ENCODE data around the gene SPSB3. TPM values are rescaled to one million over a fixed set of nuclear protein-coding genes. Genes with fewer than 3 reads are reported as not detected.

Gene SPSB3
- polyA plus RNA-seq, 1 experiment, result 36.5 TPM

GRCh38 chr16:1761751-1762150 lies 20.6 kb downstream of the SPSB3 start:
- CTCF ChIA-PET, result no interaction called here
- POLR2A ChIA-PET, result no interaction called here
- TF ChIP-seq CTCF (IDR thresholded peaks at IDR 0.05; ENCODE audit: insufficient read depth, low read depth, low read length), result no peak
- no peak for DNase-seq (ENCODE audit: low read depth)
- Histone ChIP-seq H3K36me3 (ENCODE audit: control insufficient read depth, insufficient read depth, low read length) (peaks cover 41% of the 10 kb centered on the region), H3K27me3 (ENCODE audit: control insufficient read depth, insufficient read depth, low read length) (no peaks in the 10 kb centered on the region), H3K4me3 (ENCODE audit: low read depth, low read length) (no peak overlapping the region)

- POLR2A ChIA-PET, result no interaction called here
- CTCF ChIA-PET, result no interaction called here
- peaks cover 38% of the 10 kb centered on the region for H3K36me3 ChIP-seq (ENCODE audit: control insufficient read depth, insufficient read depth, low read length)
- TF ChIP-seq CTCF (IDR thresholded peaks at IDR 0.05; ENCODE audit: insufficient read depth, low read depth, low read length), result no peak
- no peaks in the 10 kb centered on the region for H3K27me3 ChIP-seq (ENCODE audit: control insufficient read depth, insufficient read depth, low read length)
- no peak for DNase-seq (ENCODE audit: low read depth)
- H3K4me3 ChIP-seq (ENCODE audit: low read depth, low read length), result no peak overlapping the region
Observed at GRCh38 chr16:1760911-1761310, 21.5 kb downstream of the SPSB3 start.

GRCh38 chr16:1759511-1759910 lies 22.9 kb downstream of the SPSB3 start:
- Histone ChIP-seq H3K27me3 (ENCODE audit: control insufficient read depth, insufficient read depth, low read length) (no peaks in the 10 kb centered on the region), H3K36me3 (ENCODE audit: control insufficient read depth, insufficient read depth, low read length) (peaks cover 31% of the 10 kb centered on the region), H3K4me3 (ENCODE audit: low read depth, low read length) (no peak overlapping the region)
- no peak for DNase-seq (ENCODE audit: low read depth)
- TF ChIP-seq CTCF (IDR thresholded peaks at IDR 0.05; ENCODE audit: insufficient read depth, low read depth, low read length), result no peak
- ChIA-PET POLR2A (no interaction called here), CTCF (no interaction called here)

- peaks cover 29% of the 10 kb centered on the region for H3K36me3 ChIP-seq (ENCODE audit: control insufficient read depth, insufficient read depth, low read length)
- CTCF ChIA-PET, result interaction anchor here (1.2 kb wide), 1 partner anchor 12 kb away, joined by 3 read pairs; no protein-coding TSS in a partner anchor
- no peak for TF ChIP-seq CTCF (IDR thresholded peaks at IDR 0.05; ENCODE audit: insufficient read depth, low read depth, low read length)
Observed at GRCh38 chr16:1758923-1759322, 23.4 kb downstream of the SPSB3 start.

GRCh38 chr16:1757714-1758461 lies 24.5 kb downstream of the SPSB3 start:
- no peak for TF ChIP-seq CTCF (IDR thresholded peaks at IDR 0.05; ENCODE audit: insufficient read depth, low read depth, low read length)
- ChIA-PET POLR2A (no interaction called here), CTCF (interaction anchor here (1.2 kb wide), 1 partner anchor 11 kb away, joined by 3 read pairs; no protein-coding TSS in a partner anchor)
- Histone ChIP-seq H3K4me3 (ENCODE audit: low read depth, low read length) (no peak overlapping the region), H3K27me3 (ENCODE audit: control insufficient read depth, insufficient read depth, low read length) (no peaks in the 10 kb centered on the region), H3K36me3 (ENCODE audit: control insufficient read depth, insufficient read depth, low read length) (peaks cover 26% of the 10 kb centered on the region)
- no peak for DNase-seq (ENCODE audit: low read depth)

More at GRCh38 chr16:1758923-1759322, 23.4 kb downstream of the SPSB3 start:
- Histone ChIP-seq H3K27me3 (ENCODE audit: control insufficient read depth, insufficient read depth, low read length) (no peaks in the 10 kb centered on the region), H3K4me3 (ENCODE audit: low read depth, low read length) (no peak overlapping the region)
- DNase-seq (ENCODE audit: low read depth), result no peak
- POLR2A ChIA-PET, result no interaction called here

Data from BJ (cell line).